Measurements from ENCODE around the gene AGO3. TPM values are rescaled to one million over a fixed set of nuclear protein-coding genes. Genes with fewer than 3 reads are reported as not detected.

AGO3 gene
- total and polyA plus RNA-seq, 2 donors (not counting 3 experiments of a cell fraction or from before 2014, with no cell fraction given), result 10.4 to 21.1 TPM

- Histone ChIP-seq H3K4me1 (ENCODE audit: control insufficient read depth, extremely low read depth, insufficient read depth, low read length) (peaks cover 8% of the 10 kb centered on the region), H3K36me3 (ENCODE audit: control insufficient read depth in 2 of 2, extremely low read depth in 1 of 2, insufficient read depth in 2 of 2, low read length in 2 of 2) (peaks cover 16 to 38% of the 10 kb centered on the region in 2 experiments), H2AFZ (ENCODE audit: low read depth, low read length) (no peak overlapping the region), H3K9ac (replicated peaks; ENCODE audit: extremely low read depth, insufficient read depth, low read length) (no peak overlapping the region), H4K20me1 (replicated peaks; ENCODE audit: control insufficient read depth, extremely low read depth, insufficient read depth, low read length) (no peaks in the 10 kb centered on the region), H3K4me2 (ENCODE audit: insufficient read depth, low read length) (no peak overlapping the region), H3K9me3 (replicated peaks; ENCODE audit: control insufficient read depth, insufficient read depth, low read length) (no peaks in the 10 kb centered on the region), H3K27ac (ENCODE audit: insufficient read depth, low read depth, low read length) (no peak overlapping the region), H3K9me1 (replicated peaks; ENCODE audit: control insufficient read depth, extremely low read depth, insufficient read depth, low read length) (no peaks in the 10 kb centered on the region), H3K79me2 (ENCODE audit: control insufficient read depth, insufficient read depth, low read length) (peaks cover 22% of the 10 kb centered on the region), H3K27me3 (ENCODE audit: control insufficient read depth in 2 of 2, insufficient read depth in 2 of 2, low read length in 2 of 2) (no peaks in the 10 kb centered on the region), H3K4me3 (replicated peaks in 1 of 3; ENCODE audit: insufficient read depth in 1 of 3, low read depth in 1 of 3, low read length in 3 of 3) (no peak overlapping the region)
- DNase-seq (ENCODE audit: low read depth, low spot score) (no peak), FAIRE-seq (no peak)
- dilution Hi-C loops (cut with MboI; ENCODE audit: extremely low pct_ligation_motif_present, low sequenced_read_pairs) (no loop called here), intact Hi-C loops (cut with micrococcal nuclease) (no loop called here)
- ChIA-PET POLR2A (no interaction called here), CTCF (interaction anchor here (1.4 to 2.3 kb wide), 3 partner anchors 43 to 193 kb away, joined by 3 to 5 read pairs (median 5); no protein-coding TSS in a partner anchor)
- TF ChIP-seq, protein P1, sequence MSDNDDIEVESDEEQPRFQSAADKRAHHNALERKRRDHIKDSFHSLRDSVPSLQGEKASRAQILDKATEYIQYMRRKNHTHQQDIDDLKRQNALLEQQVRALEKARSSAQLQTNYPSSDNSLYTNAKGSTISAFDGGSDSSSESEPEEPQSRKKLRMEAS (IDR thresholded peaks at IDR 0.05; ENCODE audit: insufficient read depth, insufficient read length), result no peak
- TF ChIP-seq POLR2AphosphoS5 (IDR thresholded peaks at IDR 0.05; ENCODE audit: insufficient read depth, low read depth, low read length) (no peak), MYC (IDR thresholded peaks at IDR 0.05; ENCODE audit: low read depth, low read length) (no peak), EZH2 (IDR thresholded peaks at IDR 0.05; ENCODE audit: borderline replicate concordance, low read depth, low read length, severe bottlenecking) (no peak), JUN (IDR thresholded peaks at IDR 0.05; ENCODE audit: borderline replicate concordance, insufficient read depth, insufficient read length, low read depth) (no peak), GATA2 (IDR thresholded peaks at IDR 0.05; ENCODE audit: insufficient read depth, insufficient read length, low read depth, low read length) (no peak), POLR2A (IDR thresholded peaks at IDR 0.05; ENCODE audit: low read depth, low read length) (no peak), FOS (IDR thresholded peaks at IDR 0.05; ENCODE audit: borderline replicate concordance, insufficient read depth, low read length) (no peak)
- TF ChIP-seq, protein P2, sequence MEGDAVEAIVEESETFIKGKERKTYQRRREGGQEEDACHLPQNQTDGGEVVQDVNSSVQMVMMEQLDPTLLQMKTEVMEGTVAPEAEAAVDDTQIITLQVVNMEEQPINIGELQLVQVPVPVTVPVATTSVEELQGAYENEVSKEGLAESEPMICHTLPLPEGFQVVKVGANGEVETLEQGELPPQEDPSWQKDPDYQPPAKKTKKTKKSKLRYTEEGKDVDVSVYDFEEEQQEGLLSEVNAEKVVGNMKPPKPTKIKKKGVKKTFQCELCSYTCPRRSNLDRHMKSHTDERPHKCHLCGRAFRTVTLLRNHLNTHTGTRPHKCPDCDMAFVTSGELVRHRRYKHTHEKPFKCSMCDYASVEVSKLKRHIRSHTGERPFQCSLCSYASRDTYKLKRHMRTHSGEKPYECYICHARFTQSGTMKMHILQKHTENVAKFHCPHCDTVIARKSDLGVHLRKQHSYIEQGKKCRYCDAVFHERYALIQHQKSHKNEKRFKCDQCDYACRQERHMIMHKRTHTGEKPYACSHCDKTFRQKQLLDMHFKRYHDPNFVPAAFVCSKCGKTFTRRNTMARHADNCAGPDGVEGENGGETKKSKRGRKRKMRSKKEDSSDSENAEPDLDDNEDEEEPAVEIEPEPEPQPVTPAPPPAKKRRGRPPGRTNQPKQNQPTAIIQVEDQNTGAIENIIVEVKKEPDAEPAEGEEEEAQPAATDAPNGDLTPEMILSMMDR (IDR thresholded peaks at IDR 0.05; ENCODE audit: extremely low read depth in 1 of 2, insufficient read depth in 1 of 2, low read depth in 1 of 2, low read length in 2 of 2), result no peak
- BruUV-seq (replicated peaks), result no TSS peak
These were observed 161.4 kb downstream of the AGO3 start for GRCh38 chr1:36092166-36092797.

Measured in endothelial cell of umbilical vein (primary cell).